COLO668 (cell line): ENCODE data around the gene C9orf85.
"Not testable (repeated sequence)": the region's sequence is repeated elsewhere in the genome, so short reads cannot be mapped to it uniquely, and the experiment has no call there.

ENCODE experiments used
- DNase-seq: peaks from one replicate; lab custom pipeline; 2025; ENCODE audit not compliant: unreplicated experiment; lab: John Stamatoyannopoulos, UW

C9orf85 gene

GRCh38 chr9:71987471-71988371 lies 76.3 kb downstream of the C9orf85 start:
- DNase-seq: no peak

- DNase-seq: no peak
Observed at GRCh38 chr9:71990466-71990865, 79.0 kb downstream of the C9orf85 start.

- no peak for DNase-seq
Observed at GRCh38 chr9:72005451-72005850, 94.0 kb downstream of the C9orf85 start.

GRCh38 chr9:72006501-72006900 lies 95.1 kb downstream of the C9orf85 start:
- no peak for DNase-seq

GRCh38 chr9:72007726-72008125 lies 96.3 kb downstream of the C9orf85 start:
- not testable (repeated sequence) for DNase-seq

- DNase-seq: no peak
Observed at GRCh38 chr9:72012646-72013045, 101.2 kb downstream of the C9orf85 start.

- DNase-seq: no peak
Observed at GRCh38 chr9:72013292-72013760, 101.9 kb downstream of the C9orf85 start.

GRCh38 chr9:72022841-72023240 lies 111.4 kb downstream of the C9orf85 start:
- DNase-seq: no peak
